ENCODE results near the gene NXPH4.

NXPH4 gene

GRCh38 chr12:57216014-57216911, at the start of gene NXPH4:
TSS of gene NXPH4 (plus strand) at chr12:57216794. CDS start at chr12:57216970, 176 bp downstream.
- Histone ChIP-seq H3K27ac (ENCODE audit: low read depth, low read length) (no peak within 1 kb of the TSS), H3K9me3 (ENCODE audit: low read length) (no peaks in the 10 kb centered on the region), H3K4me1 (ENCODE audit: insufficient read depth, low read length) (peaks cover 24% of the 10 kb centered on the region), H3K4me3 (ENCODE audit: low read depth in 1 of 2, low read length in 2 of 2) (peak within 1 kb of the TSS; percentile 38 to 39), H3K27me3 (ENCODE audit: control insufficient read depth in 1 of 2, insufficient read depth in 2 of 2, low read length in 2 of 2) (peaks cover 57 to 75% of the 10 kb centered on the region in 2 donors), H3K36me3 (ENCODE audit: insufficient read depth, low read length) (peaks cover 10% of the 10 kb centered on the region), H3K9ac (ENCODE audit: low read length) (no peak within 1 kb of the TSS)

GRCh38 chr12:57166971-57167371, 49.6 kb upstream of the NXPH4 start:
- H3K4me1 ChIP-seq (ENCODE audit: insufficient read depth, low read length) = no peaks in the 10 kb centered on the region
- H3K9ac ChIP-seq (ENCODE audit: low read length) = no peak overlapping the region
- no peaks in the 10 kb centered on the region for H3K9me3 ChIP-seq (ENCODE audit: low read length)
- H3K27ac ChIP-seq (ENCODE audit: low read depth, low read length) = no peak overlapping the region
- no peak overlapping the region for H3K4me3 ChIP-seq (ENCODE audit: low read depth in 1 of 2, low read length in 2 of 2)
- peaks cover 75% of the 10 kb centered on the region for H3K36me3 ChIP-seq (ENCODE audit: insufficient read depth, low read length)
- no peaks in the 10 kb centered on the region for H3K27me3 ChIP-seq (ENCODE audit: control insufficient read depth in 1 of 2, insufficient read depth in 2 of 2, low read length in 2 of 2)

- Histone ChIP-seq H3K36me3 (ENCODE audit: insufficient read depth, low read length) (peaks cover 67% of the 10 kb centered on the region), H3K9ac (ENCODE audit: low read length) (no peak overlapping the region), H3K27ac (ENCODE audit: low read depth, low read length) (no peak overlapping the region), H3K27me3 (ENCODE audit: control insufficient read depth in 1 of 2, insufficient read depth in 2 of 2, low read length in 2 of 2) (no peaks in the 10 kb centered on the region), H3K9me3 (ENCODE audit: low read length) (no peaks in the 10 kb centered on the region), H3K4me3 (ENCODE audit: low read depth in 1 of 2, low read length in 2 of 2) (no peak overlapping the region), H3K4me1 (ENCODE audit: insufficient read depth, low read length) (no peaks in the 10 kb centered on the region)
Observed at GRCh38 chr12:57168058-57168457, 48.5 kb upstream of the NXPH4 start.

- peaks cover 72% of the 10 kb centered on the region for H3K36me3 ChIP-seq (ENCODE audit: insufficient read depth, low read length)
- H3K4me1 ChIP-seq (ENCODE audit: insufficient read depth, low read length) = no peaks in the 10 kb centered on the region
- H3K4me3 ChIP-seq (ENCODE audit: low read depth in 1 of 2, low read length in 2 of 2) = no peak overlapping the region
- no peaks in the 10 kb centered on the region for H3K27me3 ChIP-seq (ENCODE audit: control insufficient read depth in 1 of 2, insufficient read depth in 2 of 2, low read length in 2 of 2)
- H3K9me3 ChIP-seq (ENCODE audit: low read length) = no peaks in the 10 kb centered on the region
- H3K27ac ChIP-seq (ENCODE audit: low read depth, low read length) = no peak overlapping the region
- no peak overlapping the region for H3K9ac ChIP-seq (ENCODE audit: low read length)
Observed at GRCh38 chr12:57169046-57169795, 47.4 kb upstream of the NXPH4 start.

GRCh38 chr12:57169969-57170368, 46.6 kb upstream of the NXPH4 start:
- H3K27ac ChIP-seq (ENCODE audit: low read depth, low read length) = no peak overlapping the region
- H3K36me3 ChIP-seq (ENCODE audit: insufficient read depth, low read length) = peaks cover 72% of the 10 kb centered on the region

DNA sequence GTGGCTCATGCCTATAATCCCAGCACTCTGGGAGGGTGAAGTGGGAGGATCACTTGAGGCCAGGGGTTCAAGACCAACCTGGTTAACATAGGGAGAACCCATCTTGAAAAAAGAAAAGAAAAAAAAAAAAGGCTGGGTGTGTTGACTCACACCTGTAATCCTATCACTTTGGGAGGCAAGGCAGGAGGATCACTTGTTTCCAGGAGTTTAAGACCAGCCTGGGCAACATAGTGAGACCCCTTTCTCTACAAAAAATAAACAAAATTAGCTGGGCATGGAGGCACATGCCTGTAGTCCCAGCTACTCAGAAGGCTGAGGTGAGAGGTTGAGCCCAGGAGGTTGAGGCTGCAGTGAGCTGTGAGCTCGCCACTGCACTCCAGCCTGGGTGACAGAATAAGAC, 46.2 kb upstream of the NXPH4 start:
- peaks cover 72% of the 10 kb centered on the region for H3K36me3 ChIP-seq (ENCODE audit: insufficient read depth, low read length)

More at GRCh38 chr12:57169969-57170368, 46.6 kb upstream of the NXPH4 start:
- no peak overlapping the region for H3K9ac ChIP-seq (ENCODE audit: low read length)
- no peaks in the 10 kb centered on the region for H3K4me1 ChIP-seq (ENCODE audit: insufficient read depth, low read length)
- H3K27me3 ChIP-seq (ENCODE audit: control insufficient read depth in 1 of 2, insufficient read depth in 2 of 2, low read length in 2 of 2) = no peaks in the 10 kb centered on the region
- H3K4me3 ChIP-seq (ENCODE audit: low read depth in 1 of 2, low read length in 2 of 2) = no peak overlapping the region
- no peaks in the 10 kb centered on the region for H3K9me3 ChIP-seq (ENCODE audit: low read length)

DNA sequence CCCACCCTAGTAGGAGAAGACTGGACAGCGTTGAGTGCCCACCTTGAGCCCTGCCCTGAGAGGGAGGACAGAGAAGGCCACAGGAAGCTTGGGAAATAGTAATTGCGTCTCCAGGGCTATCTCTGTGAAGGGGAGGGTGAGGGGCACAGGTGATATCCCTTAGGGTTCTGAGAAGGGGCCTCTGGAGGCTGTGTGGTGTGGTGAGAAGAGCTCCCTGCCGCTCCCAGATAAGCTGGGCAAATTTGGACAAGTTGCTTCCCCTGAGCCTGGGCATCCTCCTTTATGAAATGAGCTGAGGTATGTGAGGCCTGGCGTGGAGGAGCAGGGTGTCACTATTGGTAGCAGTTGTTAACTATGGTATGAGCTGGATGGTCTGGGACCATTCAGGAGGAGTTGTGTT, 45.7 kb upstream of the NXPH4 start:
- Histone ChIP-seq H3K27me3 (ENCODE audit: control insufficient read depth in 1 of 2, insufficient read depth in 2 of 2, low read length in 2 of 2) (no peaks in the 10 kb centered on the region), H3K9ac (ENCODE audit: low read length) (no peak overlapping the region), H3K4me1 (ENCODE audit: insufficient read depth, low read length) (peaks cover 8% of the 10 kb centered on the region), H3K4me3 (ENCODE audit: low read depth in 1 of 2, low read length in 2 of 2) (no peak overlapping the region), H3K9me3 (ENCODE audit: low read length) (no peaks in the 10 kb centered on the region), H3K36me3 (ENCODE audit: insufficient read depth, low read length) (peaks cover 69% of the 10 kb centered on the region), H3K27ac (ENCODE audit: low read depth, low read length) (no peak overlapping the region)

More for the DNA sequence above, 46.2 kb upstream of the NXPH4 start:
- Histone ChIP-seq H3K27ac (ENCODE audit: low read depth, low read length) (no peak overlapping the region), H3K27me3 (ENCODE audit: control insufficient read depth in 1 of 2, insufficient read depth in 2 of 2, low read length in 2 of 2) (no peaks in the 10 kb centered on the region), H3K4me1 (ENCODE audit: insufficient read depth, low read length) (peaks cover 4% of the 10 kb centered on the region), H3K9ac (ENCODE audit: low read length) (no peak overlapping the region), H3K4me3 (ENCODE audit: low read depth in 1 of 2, low read length in 2 of 2) (no peak overlapping the region), H3K9me3 (ENCODE audit: low read length) (no peaks in the 10 kb centered on the region)

- Histone ChIP-seq H3K4me1 (ENCODE audit: insufficient read depth, low read length) (peaks cover 8% of the 10 kb centered on the region), H3K9me3 (ENCODE audit: low read length) (no peaks in the 10 kb centered on the region), H3K9ac (ENCODE audit: low read length) (no peak overlapping the region), H3K4me3 (ENCODE audit: low read depth in 1 of 2, low read length in 2 of 2) (no peak overlapping the region), H3K27me3 (ENCODE audit: control insufficient read depth in 1 of 2, insufficient read depth in 2 of 2, low read length in 2 of 2) (no peaks in the 10 kb centered on the region), H3K27ac (ENCODE audit: low read depth, low read length) (no peak overlapping the region), H3K36me3 (ENCODE audit: insufficient read depth, low read length) (peaks cover 70% of the 10 kb centered on the region)
Observed at GRCh38 chr12:57171668-57172067, 44.9 kb upstream of the NXPH4 start.

DNA sequence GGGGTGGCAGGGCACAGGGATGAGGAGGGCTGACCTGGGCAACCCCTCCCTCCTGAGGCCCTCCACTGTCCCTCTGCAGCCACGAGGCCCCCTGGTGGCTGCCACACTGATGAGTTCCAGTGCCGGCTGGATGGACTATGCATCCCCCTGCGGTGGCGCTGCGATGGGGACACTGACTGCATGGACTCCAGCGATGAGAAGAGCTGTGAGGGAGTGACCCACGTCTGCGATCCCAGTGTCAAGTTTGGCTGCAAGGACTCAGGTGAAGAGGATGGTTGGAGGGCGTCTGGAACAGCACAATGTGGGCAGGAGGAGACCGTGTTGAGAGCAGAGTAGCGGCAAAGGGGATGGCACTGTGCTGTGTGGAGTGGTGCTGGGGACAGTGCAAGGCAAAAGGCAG, 43.5 kb upstream of the NXPH4 start:
- peaks cover 69% of the 10 kb centered on the region for H3K36me3 ChIP-seq (ENCODE audit: insufficient read depth, low read length)
- no peak overlapping the region for H3K27ac ChIP-seq (ENCODE audit: low read depth, low read length)

DNA sequence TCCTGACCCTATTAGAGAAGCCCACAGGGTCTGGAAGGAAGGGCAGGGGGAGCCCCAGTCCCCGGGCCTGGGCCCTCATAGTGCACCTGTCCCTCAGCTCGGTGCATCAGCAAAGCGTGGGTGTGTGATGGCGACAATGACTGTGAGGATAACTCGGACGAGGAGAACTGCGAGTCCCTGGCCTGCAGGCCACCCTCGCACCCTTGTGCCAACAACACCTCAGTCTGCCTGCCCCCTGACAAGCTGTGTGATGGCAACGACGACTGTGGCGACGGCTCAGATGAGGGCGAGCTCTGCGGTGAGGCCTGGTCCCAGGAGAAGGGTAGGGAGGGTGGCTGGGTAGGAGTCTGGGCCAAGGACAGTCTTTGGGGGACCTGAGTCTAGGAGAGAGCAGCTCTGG, 42.9 kb upstream of the NXPH4 start:
- H3K36me3 ChIP-seq (ENCODE audit: insufficient read depth, low read length) = peaks cover 67% of the 10 kb centered on the region
- H3K9ac ChIP-seq (ENCODE audit: low read length) = no peak overlapping the region
- H3K27ac ChIP-seq (ENCODE audit: low read depth, low read length) = no peak overlapping the region
- H3K27me3 ChIP-seq (ENCODE audit: control insufficient read depth in 1 of 2, insufficient read depth in 2 of 2, low read length in 2 of 2) = no peaks in the 10 kb centered on the region
- no peak overlapping the region for H3K4me3 ChIP-seq (ENCODE audit: low read depth in 1 of 2, low read length in 2 of 2)
- no peaks in the 10 kb centered on the region for H3K9me3 ChIP-seq (ENCODE audit: low read length)
- H3K4me1 ChIP-seq (ENCODE audit: insufficient read depth, low read length) = peaks cover 8% of the 10 kb centered on the region

More for the DNA sequence above, 43.5 kb upstream of the NXPH4 start:
- no peaks in the 10 kb centered on the region for H3K9me3 ChIP-seq (ENCODE audit: low read length)
- peaks cover 8% of the 10 kb centered on the region for H3K4me1 ChIP-seq (ENCODE audit: insufficient read depth, low read length)
- no peak overlapping the region for H3K4me3 ChIP-seq (ENCODE audit: low read depth in 1 of 2, low read length in 2 of 2)
- H3K27me3 ChIP-seq (ENCODE audit: control insufficient read depth in 1 of 2, insufficient read depth in 2 of 2, low read length in 2 of 2) = no peaks in the 10 kb centered on the region
- no peak overlapping the region for H3K9ac ChIP-seq (ENCODE audit: low read length)

GRCh38 chr12:57175428-57176138, 41.0 kb upstream of the NXPH4 start:
- Histone ChIP-seq H3K27ac (ENCODE audit: low read depth, low read length) (no peak overlapping the region), H3K9ac (ENCODE audit: low read length) (no peak overlapping the region), H3K36me3 (ENCODE audit: insufficient read depth, low read length) (peaks cover 68% of the 10 kb centered on the region), H3K9me3 (ENCODE audit: low read length) (no peaks in the 10 kb centered on the region), H3K4me1 (ENCODE audit: insufficient read depth, low read length) (peaks cover 8% of the 10 kb centered on the region), H3K27me3 (ENCODE audit: control insufficient read depth in 1 of 2, insufficient read depth in 2 of 2, low read length in 2 of 2) (no peaks in the 10 kb centered on the region), H3K4me3 (ENCODE audit: low read depth in 1 of 2, low read length in 2 of 2) (no peak overlapping the region)

Data from muscle layer of colon (tissue), 2 donors.